HepG2 (cell line): ENCODE results near the gene TAP1. TPM values are rescaled to one million over a fixed set of nuclear protein-coding genes. Genes with fewer than 3 reads are reported as not detected.

ENCODE experiments used
- CEBPB ChIP-seq: IDR thresholded peaks from 2 replicates; pipeline ENCODE4 v1.6.1; 2011; ENCODE audit warnings: low read depth, low read length, improper control_type of control experiment, borderline replicate concordance
- KMT2B ChIP-seq: IDR thresholded peaks from 2 replicates; pipeline ENCODE4 v1.6.1; 2016; ENCODE audit warnings: missing genetic modification reagents, missing compliant biosample characterization
- MED13 ChIP-seq: sonication (generic); formaldehyde crosslinking; IDR thresholded peaks from 2 replicates; pipeline ENCODE4 v1.5.0; 2020; ENCODE audit warnings: missing genetic modification reagents
- MYC ChIP-seq: sonication (generic); formaldehyde crosslinking; IDR thresholded peaks from 2 replicates; pipeline ENCODE4 v1.9.0; 2021; ENCODE audit warnings: missing genetic modification reagents, borderline replicate concordance
- PAX8 ChIP-seq: sonication (generic); formaldehyde crosslinking; IDR thresholded peaks from 2 replicates; pipeline ENCODE4 v1.8.0; 2022; ENCODE audit warnings: mild to moderate bottlenecking, missing genetic modification reagents, borderline replicate concordance
- PLRG1 ChIP-seq: fragments of 450-650 bp; conservative IDR thresholded peaks from 2 replicates; pipeline ENCODE4 v1.6.1; 2016
- RFXANK ChIP-seq: IDR thresholded peaks from 2 replicates; pipeline ENCODE4 v1.6.1; 2016
- SP4 ChIP-seq: sonication (generic); formaldehyde crosslinking; IDR thresholded peaks from 2 replicates; pipeline ENCODE4 v1.8.1; 2023; ENCODE audit warnings: mild to moderate bottlenecking, missing genetic modification reagents
- SRSF1 ChIP-seq: fragments of 200-400 bp; formaldehyde crosslinking; optimal IDR thresholded peaks from 2 replicates; pipeline ENCODE3; 2017; ENCODE audit warnings: mild to moderate bottlenecking, low read depth, low read length, moderate library complexity
- ZNF138 ChIP-seq: sonication (generic); formaldehyde crosslinking; IDR thresholded peaks from 2 replicates; pipeline ENCODE4 v1.5.0; 2020; ENCODE audit warnings: mild to moderate bottlenecking, low read depth, missing genetic modification reagents
- ZNF230 ChIP-seq: sonication (generic); formaldehyde crosslinking; IDR thresholded peaks from 2 replicates; pipeline ENCODE4 v1.4.0; 2020; ENCODE audit warnings: mild to moderate bottlenecking, missing genetic modification reagents
- ZNF264 ChIP-seq: sonication (generic); formaldehyde crosslinking; IDR thresholded peaks from 2 replicates; pipeline ENCODE4 v1.4.0; 2020; ENCODE audit warnings: missing genetic modification reagents
- ZNF605 ChIP-seq: sonication (generic); formaldehyde crosslinking; IDR thresholded peaks from 2 replicates; pipeline ENCODE4 v1.8.0; 2022; ENCODE audit warnings: mild to moderate bottlenecking, missing genetic modification reagents
- ZNF780A ChIP-seq: sonication (generic); formaldehyde crosslinking; IDR thresholded peaks from 2 replicates; pipeline ENCODE4 v1.8.0; 2022; ENCODE audit warnings: mild to moderate bottlenecking, missing genetic modification reagents, moderate library complexity
- polyA plus RNA-seq, 8 experiments: library from polyadenylated mRNA; depleted of rRNA in 3 of 8; stranded (reverse) in 7 of 8; unstranded in 1 of 8; fragments of >200 nt; fragmentation: Illumina TruSeq in 4 of 8; extraction: Trizol in 4 of 8; gene quantifications; 2 replicates each; pipeline versions ENCODE4 v1.2.1 to v1.2.3, GENCODE V29; 2011 to 2016; ENCODE audit warnings: low read depth in 4 of 8, missing spikeins in 1 of 8, mixed read lengths in 1 of 8; ENCODE audit not compliant: insufficient read depth in 1 of 8
- total RNA-seq, 5 experiments: library from RNA; depleted of rRNA; stranded (reverse); fragments of >200 nt; fragmentation: Illumina TruSeq; extraction: Trizol; gene quantifications; 2 replicates each; pipeline ENCODE4 v1.2.3, GENCODE V29; 2016; ENCODE audit warnings: low read depth in 1 of 5
- TF ChIP-seq, protein P1 (sequence below): sonication (generic); formaldehyde crosslinking; IDR thresholded peaks from 2 replicates; pipeline ENCODE4 v1.4.0; 2020; ENCODE audit warnings: mild to moderate bottlenecking, low read depth, missing genetic modification reagents
- TF ChIP-seq, protein P2 (sequence below): sonication (generic); formaldehyde crosslinking; conservative IDR thresholded peaks from 2 replicates; pipeline ENCODE4 v1.5.0; 2020; ENCODE audit warnings: missing genetic modification reagents
- TF ChIP-seq, protein P3 (sequence below): sonication (generic); formaldehyde crosslinking; IDR thresholded peaks from 2 replicates; pipeline ENCODE4 v1.9.0; 2021; ENCODE audit warnings: missing genetic modification reagents, borderline replicate concordance
- TF ChIP-seq, protein P4 (sequence below): sonication (generic); formaldehyde crosslinking; IDR thresholded peaks from 2 replicates; pipeline ENCODE4 v1.8.1; 2022; ENCODE audit warnings: low read depth, mild to moderate bottlenecking, missing genetic modification reagents
- TF ChIP-seq, protein P5 (sequence below), 2 experiments: fragments of 450-650 bp in 1 of 2; sonication (generic) in 1 of 2; formaldehyde crosslinking; IDR thresholded peaks; 2 replicates each; pipeline versions ENCODE4 v1.5.0 to v1.8.0; 2020 to 2022; ENCODE audit warnings: mild to moderate bottlenecking in 1 of 2, missing genetic modification reagents in 1 of 2

The TAP1 gene
- total and polyA plus RNA-seq, 2 of the 13 experiments (the other 11 are each of a cell fraction or from before 2014, with no cell fraction given) = 31.2 to 52.2 TPM

DNA sequence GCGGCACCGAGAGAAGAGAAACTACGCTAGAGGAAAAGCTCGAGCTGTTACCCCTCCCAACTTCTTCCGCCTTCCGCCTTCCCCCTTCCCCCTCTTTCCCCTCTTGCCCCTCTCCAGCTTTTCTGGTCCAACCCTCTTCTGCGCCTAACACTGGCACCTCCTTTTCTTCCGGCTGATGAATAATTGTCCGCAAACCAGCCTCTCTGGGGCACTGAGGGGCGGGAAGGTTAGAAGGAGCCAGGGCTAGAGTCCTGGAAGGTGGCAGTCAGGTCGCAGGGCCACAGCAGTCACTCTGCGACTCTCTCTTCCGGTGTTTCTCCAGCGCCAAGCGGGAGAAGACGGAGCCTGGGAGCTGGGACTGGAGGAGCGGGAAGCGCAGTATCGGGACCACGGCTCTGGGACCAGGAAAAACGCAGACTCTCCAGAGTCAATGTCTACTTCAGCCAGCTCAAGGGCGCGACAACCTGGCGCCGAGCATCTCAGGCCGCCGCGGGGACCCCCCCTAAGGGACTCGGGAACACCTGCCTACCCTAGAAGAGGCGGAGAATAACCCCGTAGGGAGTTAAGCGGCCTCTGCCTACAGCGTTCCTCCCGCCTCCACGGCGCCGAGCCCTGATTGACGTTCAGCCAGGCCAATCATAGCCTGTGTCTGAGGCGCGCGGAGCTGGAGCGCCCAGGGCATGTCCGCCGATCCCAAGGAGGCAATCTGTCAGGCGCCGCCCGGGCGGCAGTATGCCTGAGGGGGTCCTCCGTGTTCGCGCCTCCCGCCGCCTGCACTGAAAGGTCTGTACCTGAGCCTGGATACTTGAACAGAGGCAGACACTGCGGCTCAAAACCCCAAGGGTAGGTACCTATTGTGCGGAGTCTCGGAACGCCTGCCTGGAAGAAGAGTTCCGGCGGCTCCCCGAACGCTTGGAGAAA lies 40.8 kb upstream of the TAP1 start (continued):
- TF ChIP-seq MYC (CRISPR knock-in tag) = peak; percentile 77; the same call in 1 of the 2 replicates
- no peak for TF ChIP-seq PLRG1
- TF ChIP-seq, protein P1, sequence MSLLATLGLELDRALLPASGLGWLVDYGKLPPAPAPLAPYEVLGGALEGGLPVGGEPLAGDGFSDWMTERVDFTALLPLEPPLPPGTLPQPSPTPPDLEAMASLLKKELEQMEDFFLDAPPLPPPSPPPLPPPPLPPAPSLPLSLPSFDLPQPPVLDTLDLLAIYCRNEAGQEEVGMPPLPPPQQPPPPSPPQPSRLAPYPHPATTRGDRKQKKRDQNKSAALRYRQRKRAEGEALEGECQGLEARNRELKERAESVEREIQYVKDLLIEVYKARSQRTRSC (CRISPR knock-in tag) = no peak
- peak; percentile 82; the same call in 1 of the 2 replicates for TF ChIP-seq ZNF230
- peak; percentile 64 for TF ChIP-seq ZNF605 (CRISPR knock-in tag)
- TF ChIP-seq PAX8 (CRISPR knock-in tag) = peak; percentile 48; the same call in 1 of the 2 replicates
- TF ChIP-seq, protein P2, sequence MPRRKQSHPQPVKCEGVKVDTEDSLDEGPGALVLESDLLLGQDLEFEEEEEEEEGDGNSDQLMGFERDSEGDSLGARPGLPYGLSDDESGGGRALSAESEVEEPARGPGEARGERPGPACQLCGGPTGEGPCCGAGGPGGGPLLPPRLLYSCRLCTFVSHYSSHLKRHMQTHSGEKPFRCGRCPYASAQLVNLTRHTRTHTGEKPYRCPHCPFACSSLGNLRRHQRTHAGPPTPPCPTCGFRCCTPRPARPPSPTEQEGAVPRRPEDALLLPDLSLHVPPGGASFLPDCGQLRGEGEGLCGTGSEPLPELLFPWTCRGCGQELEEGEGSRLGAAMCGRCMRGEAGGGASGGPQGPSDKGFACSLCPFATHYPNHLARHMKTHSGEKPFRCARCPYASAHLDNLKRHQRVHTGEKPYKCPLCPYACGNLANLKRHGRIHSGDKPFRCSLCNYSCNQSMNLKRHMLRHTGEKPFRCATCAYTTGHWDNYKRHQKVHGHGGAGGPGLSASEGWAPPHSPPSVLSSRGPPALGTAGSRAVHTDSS (CRISPR knock-in tag) = 0 out of 2 replicates have a peak, but pooled peaks have one; percentile 37
- TF ChIP-seq SRSF1 = peak; percentile 58
- peak; percentile 56 for TF ChIP-seq ZNF138 (CRISPR knock-in tag)
- peak; percentile 93 for TF ChIP-seq KMT2B
- TF ChIP-seq, protein P3, sequence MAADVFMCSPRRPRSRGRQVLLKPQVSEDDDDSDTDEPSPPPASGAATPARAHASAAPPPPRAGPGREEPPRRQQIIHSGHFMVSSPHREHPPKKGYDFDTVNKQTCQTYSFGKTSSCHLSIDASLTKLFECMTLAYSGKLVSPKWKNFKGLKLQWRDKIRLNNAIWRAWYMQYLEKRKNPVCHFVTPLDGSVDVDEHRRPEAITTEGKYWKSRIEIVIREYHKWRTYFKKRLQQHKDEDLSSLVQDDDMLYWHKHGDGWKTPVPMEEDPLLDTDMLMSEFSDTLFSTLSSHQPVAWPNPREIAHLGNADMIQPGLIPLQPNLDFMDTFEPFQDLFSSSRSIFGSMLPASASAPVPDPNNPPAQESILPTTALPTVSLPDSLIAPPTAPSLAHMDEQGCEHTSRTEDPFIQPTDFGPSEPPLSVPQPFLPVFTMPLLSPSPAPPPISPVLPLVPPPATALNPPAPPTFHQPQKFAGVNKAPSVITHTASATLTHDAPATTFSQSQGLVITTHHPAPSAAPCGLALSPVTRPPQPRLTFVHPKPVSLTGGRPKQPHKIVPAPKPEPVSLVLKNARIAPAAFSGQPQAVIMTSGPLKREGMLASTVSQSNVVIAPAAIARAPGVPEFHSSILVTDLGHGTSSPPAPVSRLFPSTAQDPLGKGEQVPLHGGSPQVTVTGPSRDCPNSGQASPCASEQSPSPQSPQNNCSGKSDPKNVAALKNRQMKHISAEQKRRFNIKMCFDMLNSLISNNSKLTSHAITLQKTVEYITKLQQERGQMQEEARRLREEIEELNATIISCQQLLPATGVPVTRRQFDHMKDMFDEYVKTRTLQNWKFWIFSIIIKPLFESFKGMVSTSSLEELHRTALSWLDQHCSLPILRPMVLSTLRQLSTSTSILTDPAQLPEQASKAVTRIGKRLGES (CRISPR knock-in tag) = no peak
- TF ChIP-seq ZNF780A = no peak
- TF ChIP-seq MED13 (CRISPR knock-in tag) = 0 out of 2 replicates have a peak, but pooled peaks have one; percentile 69
- TF ChIP-seq, protein P4, sequence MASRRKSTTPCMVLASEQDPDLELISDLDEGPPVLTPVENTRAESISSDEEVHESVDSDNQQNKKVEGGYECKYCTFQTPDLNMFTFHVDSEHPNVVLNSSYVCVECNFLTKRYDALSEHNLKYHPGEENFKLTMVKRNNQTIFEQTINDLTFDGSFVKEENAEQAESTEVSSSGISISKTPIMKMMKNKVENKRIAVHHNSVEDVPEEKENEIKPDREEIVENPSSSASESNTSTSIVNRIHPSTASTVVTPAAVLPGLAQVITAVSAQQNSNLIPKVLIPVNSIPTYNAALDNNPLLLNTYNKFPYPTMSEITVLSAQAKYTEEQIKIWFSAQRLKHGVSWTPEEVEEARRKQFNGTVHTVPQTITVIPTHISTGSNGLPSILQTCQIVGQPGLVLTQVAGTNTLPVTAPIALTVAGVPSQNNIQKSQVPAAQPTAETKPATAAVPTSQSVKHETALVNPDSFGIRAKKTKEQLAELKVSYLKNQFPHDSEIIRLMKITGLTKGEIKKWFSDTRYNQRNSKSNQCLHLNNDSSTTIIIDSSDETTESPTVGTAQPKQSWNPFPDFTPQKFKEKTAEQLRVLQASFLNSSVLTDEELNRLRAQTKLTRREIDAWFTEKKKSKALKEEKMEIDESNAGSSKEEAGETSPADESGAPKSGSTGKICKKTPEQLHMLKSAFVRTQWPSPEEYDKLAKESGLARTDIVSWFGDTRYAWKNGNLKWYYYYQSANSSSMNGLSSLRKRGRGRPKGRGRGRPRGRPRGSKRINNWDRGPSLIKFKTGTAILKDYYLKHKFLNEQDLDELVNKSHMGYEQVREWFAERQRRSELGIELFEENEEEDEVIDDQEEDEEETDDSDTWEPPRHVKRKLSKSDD (CRISPR knock-in tag) = peak; percentile 51; the same call in 1 of the 2 replicates
- TF ChIP-seq CEBPB = no peak
- TF ChIP-seq RFXANK (CRISPR knock-in tag) = peak; percentile 41; the same call in 1 of the 2 replicates
- TF ChIP-seq, protein P5, sequence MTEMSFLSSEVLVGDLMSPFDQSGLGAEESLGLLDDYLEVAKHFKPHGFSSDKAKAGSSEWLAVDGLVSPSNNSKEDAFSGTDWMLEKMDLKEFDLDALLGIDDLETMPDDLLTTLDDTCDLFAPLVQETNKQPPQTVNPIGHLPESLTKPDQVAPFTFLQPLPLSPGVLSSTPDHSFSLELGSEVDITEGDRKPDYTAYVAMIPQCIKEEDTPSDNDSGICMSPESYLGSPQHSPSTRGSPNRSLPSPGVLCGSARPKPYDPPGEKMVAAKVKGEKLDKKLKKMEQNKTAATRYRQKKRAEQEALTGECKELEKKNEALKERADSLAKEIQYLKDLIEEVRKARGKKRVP (CRISPR knock-in tag; IDR thresholded peaks at IDR 0.05) = peak in 1 of 2 experiments; percentile 21; a peak in 1 of 4 replicates
- peak; percentile 57; the same call in 1 of the 2 replicates for TF ChIP-seq SP4
- TF ChIP-seq ZNF264 (CRISPR knock-in tag) = no peak
